Measurements from ENCODE around the gene ABCC10.
A peak's percentile ranks its signal among the peaks of the same experiment; 100 is the strongest.

The ABCC10 gene

GRCh38 chr6:43475516-43475915 is 48.2 kb downstream of the ABCC10 start:
- Histone ChIP-seq H3K4me2 (ENCODE audit: low read length) (no peak overlapping the region), H3K9me2 (replicated peaks; ENCODE audit: control insufficient read depth, low read length) (no peaks in the 10 kb centered on the region), H3K4me3 (ENCODE audit: low read length) (no peak overlapping the region), H3F3A (ENCODE audit: control insufficient read depth, insufficient read depth) (peaks cover 2% of the 10 kb centered on the region; the same call in 1 of the 2 replicates), H3K4me1 (ENCODE audit: control insufficient read depth, low read length) (peaks cover 20% of the 10 kb centered on the region), H3K27me3 (ENCODE audit: control insufficient read depth, low read length) (no peaks in the 10 kb centered on the region), H3K27ac (ENCODE audit: low read depth, low read length) (no peak overlapping the region), H3K9me3 (ENCODE audit: control insufficient read depth, insufficient read depth, low read length) (no peaks in the 10 kb centered on the region), H4K20me1 (ENCODE audit: control insufficient read depth, insufficient read depth, low read depth, low read length) (no peaks in the 10 kb centered on the region), H3K79me2 (ENCODE audit: control insufficient read depth, low read length) (peaks cover 29% of the 10 kb centered on the region), H3K36me3 (ENCODE audit: control insufficient read depth, low read length) (no peaks in the 10 kb centered on the region)
- no peak for TF ChIP-seq EZH2phosphoT487 (IDR thresholded peaks at IDR 0.05; ENCODE audit: borderline replicate concordance, low read length)
- TF ChIP-seq, protein P1, sequence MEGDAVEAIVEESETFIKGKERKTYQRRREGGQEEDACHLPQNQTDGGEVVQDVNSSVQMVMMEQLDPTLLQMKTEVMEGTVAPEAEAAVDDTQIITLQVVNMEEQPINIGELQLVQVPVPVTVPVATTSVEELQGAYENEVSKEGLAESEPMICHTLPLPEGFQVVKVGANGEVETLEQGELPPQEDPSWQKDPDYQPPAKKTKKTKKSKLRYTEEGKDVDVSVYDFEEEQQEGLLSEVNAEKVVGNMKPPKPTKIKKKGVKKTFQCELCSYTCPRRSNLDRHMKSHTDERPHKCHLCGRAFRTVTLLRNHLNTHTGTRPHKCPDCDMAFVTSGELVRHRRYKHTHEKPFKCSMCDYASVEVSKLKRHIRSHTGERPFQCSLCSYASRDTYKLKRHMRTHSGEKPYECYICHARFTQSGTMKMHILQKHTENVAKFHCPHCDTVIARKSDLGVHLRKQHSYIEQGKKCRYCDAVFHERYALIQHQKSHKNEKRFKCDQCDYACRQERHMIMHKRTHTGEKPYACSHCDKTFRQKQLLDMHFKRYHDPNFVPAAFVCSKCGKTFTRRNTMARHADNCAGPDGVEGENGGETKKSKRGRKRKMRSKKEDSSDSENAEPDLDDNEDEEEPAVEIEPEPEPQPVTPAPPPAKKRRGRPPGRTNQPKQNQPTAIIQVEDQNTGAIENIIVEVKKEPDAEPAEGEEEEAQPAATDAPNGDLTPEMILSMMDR (IDR thresholded peaks at IDR 0.05; ENCODE audit: low read depth, low read length, poor library complexity, severe bottlenecking): no peak

- Histone ChIP-seq H3K9me2 (replicated peaks; ENCODE audit: control insufficient read depth, low read length) (no peaks in the 10 kb centered on the region), H4K20me1 (ENCODE audit: control insufficient read depth, insufficient read depth, low read depth, low read length) (no peaks in the 10 kb centered on the region; the same call in 1 of the 2 replicates), H3K4me2 (ENCODE audit: low read length) (peak overlapping the region; percentile 84), H3K27me3 (ENCODE audit: control insufficient read depth, low read length) (no peaks in the 10 kb centered on the region), H3K79me2 (ENCODE audit: control insufficient read depth, low read length) (peaks cover 39% of the 10 kb centered on the region), H3K4me1 (ENCODE audit: control insufficient read depth, low read length) (peaks cover 20% of the 10 kb centered on the region), H3F3A (ENCODE audit: control insufficient read depth, insufficient read depth) (peaks cover 2% of the 10 kb centered on the region; the same call in 1 of the 2 replicates), H3K4me3 (ENCODE audit: low read length) (peak overlapping the region; percentile 78), H3K36me3 (ENCODE audit: control insufficient read depth, low read length) (no peaks in the 10 kb centered on the region), H3K27ac (ENCODE audit: low read depth, low read length) (no peak overlapping the region), H3K9me3 (ENCODE audit: control insufficient read depth, insufficient read depth, low read length) (no peaks in the 10 kb centered on the region)
- TF ChIP-seq, protein P1 (IDR thresholded peaks at IDR 0.05; ENCODE audit: low read depth, low read length, poor library complexity, severe bottlenecking): no peak
- no peak for TF ChIP-seq EZH2phosphoT487 (IDR thresholded peaks at IDR 0.05; ENCODE audit: borderline replicate concordance, low read length)
Measured at GRCh38 chr6:43476746-43477145, 49.4 kb downstream of the ABCC10 start.

DNA sequence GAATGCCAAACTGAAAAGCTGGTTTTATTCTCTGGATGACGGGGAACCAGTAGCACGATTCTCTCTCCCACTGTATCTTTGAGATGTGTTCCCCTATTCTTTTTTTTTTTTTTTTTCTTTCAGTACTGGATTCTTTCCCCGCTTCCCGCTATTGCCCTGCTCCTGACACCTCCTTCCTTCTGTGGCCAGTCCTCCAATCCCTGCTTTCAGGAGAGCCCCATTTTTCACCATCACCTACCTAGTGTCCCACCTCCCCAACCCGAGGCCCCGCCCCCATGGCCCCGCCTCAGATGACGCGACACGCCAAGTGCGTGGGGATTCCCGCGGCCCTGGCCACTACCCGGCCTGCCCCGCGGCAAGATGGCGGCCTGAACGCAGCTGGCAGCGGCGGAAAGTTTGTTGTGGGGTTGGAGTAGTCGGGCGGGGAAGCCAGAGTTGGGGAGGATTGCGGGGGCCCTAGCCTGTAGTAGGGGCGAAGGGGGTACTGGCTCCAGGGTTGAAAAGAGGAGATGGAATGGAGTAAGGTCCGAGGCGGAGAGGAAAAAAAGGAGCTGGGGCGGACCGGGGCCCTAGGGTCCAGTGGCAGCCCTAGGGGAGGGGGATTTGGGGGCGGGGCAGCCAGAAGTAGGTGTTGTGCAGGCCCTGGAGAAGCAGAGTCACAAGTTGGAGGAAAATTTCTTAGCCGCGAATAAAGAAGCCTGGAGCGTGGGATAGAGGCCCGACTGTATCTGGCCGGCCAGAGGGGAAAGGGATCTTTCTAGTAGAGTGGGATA is 50.1 kb downstream of the ABCC10 start, which contains the start of gene TJAP1:
TSS of gene TJAP1 (plus strand) at position 336 of the 773 bp plus-strand sequence. CDS start 21,432 bp downstream, outside the sequence.
- TF ChIP-seq, protein P1 (IDR thresholded peaks at IDR 0.05; ENCODE audit: low read depth, low read length, poor library complexity, severe bottlenecking): no peak
- no peak for TF ChIP-seq EZH2phosphoT487 (IDR thresholded peaks at IDR 0.05; ENCODE audit: borderline replicate concordance, low read length)
- H3K27me3 ChIP-seq (ENCODE audit: control insufficient read depth, low read length): no peaks in the 10 kb centered on the region
- no peaks in the 10 kb centered on the region for H3K9me3 ChIP-seq (ENCODE audit: control insufficient read depth, insufficient read depth, low read length)

More for the DNA sequence above, 50.1 kb downstream of the ABCC10 start, which contains the start of gene TJAP1:
- Histone ChIP-seq H3K9me2 (replicated peaks; ENCODE audit: control insufficient read depth, low read length) (no peaks in the 10 kb centered on the region), H3K79me2 (ENCODE audit: control insufficient read depth, low read length) (peaks cover 46% of the 10 kb centered on the region), H3K4me2 (ENCODE audit: low read length) (peak within 1 kb of the TSS; percentile 84), H3F3A (ENCODE audit: control insufficient read depth, insufficient read depth) (peaks cover 2% of the 10 kb centered on the region; the same call in 1 of the 2 replicates), H4K20me1 (ENCODE audit: control insufficient read depth, insufficient read depth, low read depth, low read length) (no peaks in the 10 kb centered on the region; the same call in 1 of the 2 replicates), H3K4me3 (ENCODE audit: low read length) (peak within 1 kb of the TSS; percentile 78), H3K36me3 (ENCODE audit: control insufficient read depth, low read length) (no peaks in the 10 kb centered on the region), H3K4me1 (ENCODE audit: control insufficient read depth, low read length) (peaks cover 20% of the 10 kb centered on the region), H3K27ac (ENCODE audit: low read depth, low read length) (0 out of 2 replicates have a peak within 1 kb of the TSS, but pooled peaks have one; percentile 11)

All from DOHH2 (cell line).